GM12878 (cell line): ENCODE results near the gene SPDL1. TPM values are rescaled to one million over a fixed set of nuclear protein-coding genes. Genes with fewer than 3 reads are reported as not detected.

ENCODE experiments used
- ATAC-seq: fragments of 200-7000 bp; cut with Tn5 transposase; 3 replicates; pipeline ENCODE4 v1.9.1; 2020; ENCODE audit warnings: mild to moderate bottlenecking, moderate library complexity
- BruUV-seq: library from RNA; stranded (reverse); fragments of 400-500 nt; replicated peaks from 2 replicates; lab custom pipeline; 2021; lab: Mats Ljungman, UMichigan
- CTCF ChIA-PET: fragments of 300-600 bp; sonication (Branson Sonifier 250); formaldehyde crosslinking; extraction: SDS; loops from one replicate; lab custom pipeline; 2021; ENCODE audit warnings: inconsistent platforms; lab: Yijun Ruan, JAX
- POLR2A ChIA-PET: fragments of 350-600 bp; formaldehyde crosslinking; extraction: SDS; loops from one replicate; lab custom pipeline; 2021; ENCODE audit warnings: inconsistent platforms; lab: Charles Lee
- RAD21 ChIA-PET: fragments of 300-600 bp; sonication (Branson Sonifier 250); formaldehyde crosslinking; loops from one replicate; lab custom pipeline; 2023; ENCODE audit warnings: antibody characterized with exemption; ENCODE audit not compliant: unreplicated experiment; lab: Charles Lee
- SMC1A ChIA-PET: fragments of 300-600 bp; sonication (Branson Sonifier 250); formaldehyde crosslinking; loops from one replicate; lab custom pipeline; 2023; ENCODE audit not compliant: unreplicated experiment, uncharacterized antibody; lab: Charles Lee
- DNase-seq: peaks from one replicate; pipeline ENCODE4 v3.0.0-alpha.2; 2011; ENCODE audit warnings: low read depth, low spot score
- FAIRE-seq: peaks from 3 replicates; lab custom pipeline; 2011; peaks lifted over from hg19 to GRCh38; lab: Jason Lieb, UNC
- H2AFZ ChIP-seq: 2 replicates; pipeline ENCODE4 v1.6.0; 2011; ENCODE audit warnings: low read depth, low read length, control low read depth; ENCODE audit not compliant: control insufficient read depth
- H3K27ac ChIP-seq: 2 replicates; pipeline ENCODE4 v1.5.1; 2011; ENCODE audit warnings: control low read depth; ENCODE audit not compliant: control insufficient read depth, insufficient read depth
- H3K27me3 ChIP-seq, 2 experiments: replicated peaks in 1 of 2; 2 replicates each; pipeline versions ENCODE4 v1.6.0 to v1.6.1; 2011; ENCODE audit warnings: low read length in 1 of 2; ENCODE audit not compliant: control insufficient read depth in 2 of 2, insufficient read depth in 2 of 2
- H3K36me3 ChIP-seq, 2 experiments: 2 replicates each; pipeline ENCODE4 v1.5.1; 2011; ENCODE audit warnings: low read length in 1 of 2; ENCODE audit not compliant: control insufficient read depth in 2 of 2, insufficient read depth in 2 of 2
- H3K4me1 ChIP-seq: 2 replicates; pipeline ENCODE4 v1.6.1; 2011; ENCODE audit warnings: mild to moderate bottlenecking, low read length, moderate library complexity, mixed read lengths; ENCODE audit not compliant: control insufficient read depth, insufficient read depth
- H3K4me2 ChIP-seq: 2 replicates; pipeline ENCODE4 v1.6.0; 2011; ENCODE audit warnings: control low read depth; ENCODE audit not compliant: control insufficient read depth, insufficient read depth
- H3K4me3 ChIP-seq: fragments of 200-600 bp; sonication (generic); 2 replicates; pipeline ENCODE4 v1.5.1; 2016
- H3K79me2 ChIP-seq: 2 replicates; pipeline ENCODE4 v1.6.0; 2011; ENCODE audit warnings: low read length; ENCODE audit not compliant: control insufficient read depth, insufficient read depth
- H3K9ac ChIP-seq: 2 replicates; pipeline ENCODE4 v1.8.0; 2011; ENCODE audit warnings: low read length, control low read depth, mixed read lengths; ENCODE audit not compliant: control insufficient read depth, insufficient read depth
- H3K9me3 ChIP-seq: replicated peaks from 3 replicates; pipeline ENCODE4 v1.5.1; 2011; ENCODE audit warnings: mild to moderate bottlenecking, low read length; ENCODE audit not compliant: control insufficient read depth, insufficient read depth
- H4K20me1 ChIP-seq: 2 replicates; pipeline ENCODE4 v1.6.0; 2011; ENCODE audit not compliant: control insufficient read depth, insufficient read depth
- BCL11A ChIP-seq: IDR thresholded peaks from 2 replicates; pipeline ENCODE4 v1.6.1; 2011; ENCODE audit warnings: low read depth, low read length
- BHLHE40 ChIP-seq, 2 experiments: fragments of 450-650 bp in 1 of 2; IDR thresholded peaks; 2 replicates each; pipeline ENCODE4 v1.6.1; 2011 to 2017; ENCODE audit warnings: low read depth in 2 of 2, borderline replicate concordance in 1 of 2, improper control_type of control experiment in 1 of 2, low read length in 1 of 2, mild to moderate bottlenecking in 1 of 2
- CBX5 ChIP-seq: sonication (generic); IDR thresholded peaks from 2 replicates; pipeline ENCODE4 v1.6.1; 2016; ENCODE audit warnings: low read depth, moderate library complexity, mild to moderate bottlenecking, inconsistent platforms
- CEBPB ChIP-seq, 2 experiments: fragments of 150-350 bp in 1 of 2; IDR thresholded peaks; 2 replicates each; pipeline ENCODE4 v1.6.1; 2012 to 2014; ENCODE audit warnings: low read depth in 2 of 2, low read length in 2 of 2, borderline replicate concordance in 1 of 2, inconsistent platforms in 1 of 2
- ETV6 ChIP-seq, 2 experiments: fragments of 450-650 bp in 1 of 2; IDR thresholded peaks in 1 of 2; conservative IDR thresholded peaks in 1 of 2; 2 replicates each; pipeline ENCODE4 v1.6.1; 2014; ENCODE audit warnings: antibody characterized with exemption in 1 of 2, borderline replicate concordance in 1 of 2, low read depth in 1 of 2, mild to moderate bottlenecking in 1 of 2, moderate library complexity in 1 of 2
- EZH2 ChIP-seq: IDR thresholded peaks from 2 replicates; pipeline ENCODE4 v1.6.1; 2012; ENCODE audit warnings: low read depth, mild to moderate bottlenecking, control low read depth, inconsistent platforms, low read length, borderline replicate concordance; ENCODE audit not compliant: control insufficient read depth
- HCFC1 ChIP-seq: fragments of 150-350 bp; IDR thresholded peaks from 2 replicates; pipeline ENCODE4 v1.6.1; 2014; ENCODE audit warnings: low read length
- HDGF ChIP-seq: fragments of 450-650 bp; IDR thresholded peaks from 2 replicates; pipeline ENCODE4 v1.6.1; 2016; ENCODE audit warnings: antibody characterized with exemption
- IKZF1 ChIP-seq: fragments of 450-650 bp; conservative IDR thresholded peaks from 2 replicates; pipeline ENCODE4 v1.6.1; 2017; ENCODE audit warnings: antibody characterized with exemption, mild to moderate bottlenecking
- JUND ChIP-seq: IDR thresholded peaks from 2 replicates; pipeline ENCODE4 v1.6.1; 2012; ENCODE audit warnings: low read depth, mild to moderate bottlenecking, low read length, improper control_type of control experiment, moderate library complexity
- KLF5 ChIP-seq: fragments of 450-650 bp; IDR thresholded peaks from 2 replicates; pipeline ENCODE4 v1.6.1; 2014; ENCODE audit warnings: mild to moderate bottlenecking; ENCODE audit not compliant: partially characterized antibody
- POLR2AphosphoS2 ChIP-seq: IDR thresholded peaks from 2 replicates; pipeline ENCODE4 v1.6.1; 2011; ENCODE audit warnings: low read depth, mild to moderate bottlenecking, low read length, improper control_type of control experiment, moderate library complexity
- POU2F2 ChIP-seq: IDR thresholded peaks from 3 replicates; pipeline ENCODE4 v1.6.1; 2011; ENCODE audit warnings: low read depth, mild to moderate bottlenecking, low read length, borderline replicate concordance
- RFX5 ChIP-seq: IDR thresholded peaks from 2 replicates; pipeline ENCODE4 v1.6.1; 2011; ENCODE audit warnings: low read depth, low read length, improper control_type of control experiment
- SMARCA5 ChIP-seq: fragments of 450-650 bp; IDR thresholded peaks from 2 replicates; pipeline ENCODE4 v1.6.1; 2017; ENCODE audit warnings: mild to moderate bottlenecking
- WGBS: methylation state at CpG from one replicate; pipeline ENCODE4 v1.1.6; 2016; ENCODE audit warnings: low lambda C conversion rate; ENCODE audit not compliant: insufficient replicate concordance, insufficient coverage; ENCODE audit errors: missing lambda C conversion rate; 5-methylcytosine and 5-hydroxymethylcytosine counted together
- in situ Hi-C: fragments of 300-500 bp; cut with MboI; formaldehyde crosslinking; loops from 9 replicates; pipeline ENCODE4 v1.14.3; 2018; ENCODE audit warnings: mixed read lengths
- intact Hi-C: fragments of 100-400 bp; cut with micrococcal nuclease; formaldehyde crosslinking; loops from one replicate; pipeline ENCODE4 v1.14.2; 2022; ENCODE audit not compliant: unreplicated experiment
- polyA plus RNA-seq, 11 experiments: library from polyadenylated mRNA; depleted of rRNA in 4 of 11; unstranded in 6 of 11; stranded (reverse) in 5 of 11; fragments of >200 nt; fragmentation: Nextera tagmentation in 4 of 11; fragmentation: Illumina TruSeq in 1 of 11; extraction: Ambion mirVana in 4 of 11; extraction: Trizol in 1 of 11; gene quantifications; 1 replicate in 1 of 11; 2 replicates in 10 of 11; pipeline versions ENCODE4 v1.2.1 to v1.2.3, GENCODE V29; 2011 to 2016; ENCODE audit warnings: inconsistent platforms in 2 of 11, missing spikeins in 2 of 11, low read depth in 1 of 11
- total RNA-seq, 4 experiments: library from RNA; depleted of rRNA in 3 of 4; stranded (reverse); fragments of >200 nt in 3 of 4; fragmentation: Illumina TruSeq in 1 of 4; extraction: Trizol in 1 of 4; gene quantifications; 2 replicates each; pipeline versions ENCODE4 v1.2.1 to v1.2.3, GENCODE V29; 2013 to 2021
- TF ChIP-seq, protein P1 (sequence below): fragments of 450-650 bp; IDR thresholded peaks from 2 replicates; pipeline ENCODE4 v1.6.1; 2014; ENCODE audit warnings: mild to moderate bottlenecking
- TF ChIP-seq, protein P2 (sequence below): IDR thresholded peaks from 2 replicates; pipeline ENCODE4 v1.6.1; 2012; ENCODE audit warnings: low read depth, low read length, improper control_type of control experiment
- TF ChIP-seq, protein P3 (sequence below): fragments of 450-650 bp; IDR thresholded peaks from 2 replicates; pipeline ENCODE4 v1.6.1; 2017; ENCODE audit warnings: mild to moderate bottlenecking, moderate library complexity

SPDL1 gene
- total and polyA plus RNA-seq, 10 of the 15 experiments (the other 5 are each of a cell fraction or from before 2014, with no cell fraction given): 34.2 to 69.9 (median 46.0) TPM

DNA sequence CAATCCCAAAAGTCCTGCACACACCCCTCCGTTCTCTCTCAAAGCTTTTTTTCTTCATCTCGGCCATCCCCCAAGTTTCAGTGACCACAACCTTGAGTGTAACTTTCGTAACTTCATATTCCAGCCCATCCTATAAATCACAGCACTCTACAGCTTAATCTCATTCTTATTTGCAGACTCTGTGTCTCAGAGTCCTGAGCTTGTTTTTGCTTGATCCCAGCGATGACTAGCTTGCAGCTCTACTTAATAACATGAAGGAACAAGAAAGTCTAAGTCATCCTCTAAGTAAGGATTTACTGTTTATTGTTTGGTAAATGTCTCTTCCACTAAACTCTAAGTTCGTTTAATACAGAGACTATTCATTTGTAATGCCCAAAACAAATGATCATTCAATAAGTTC, 2.6 kb upstream of the SPDL1 start:
- peaks cover 0 to 3% of the 10 kb centered on the region in 2 experiments; a peak in 1 of 4 replicates for H3K27me3 ChIP-seq
- in situ Hi-C loops: loop anchor here (5.0 kb wide), 1 partner anchor 594 kb away; no protein-coding TSS in a partner anchor
- H3K9ac ChIP-seq: no peak overlapping the region
- no peak overlapping the region for H2AFZ ChIP-seq
- no peak for DNase-seq
- RAD21 ChIA-PET: interaction anchor here (0.6 to 5.6 kb wide), 5 partner anchors 90 to 593 kb away, joined by 3 to 53 read pairs (median 3); no protein-coding TSS in a partner anchor
- WGBS: 24% methylated on average over 5 of the region's 5 CpGs
- no peaks in the 10 kb centered on the region for H3K36me3 ChIP-seq
- H3K9me3 ChIP-seq: no peaks in the 10 kb centered on the region
- no peaks in the 10 kb centered on the region for H4K20me1 ChIP-seq
- ATAC-seq: no peak
- POLR2A ChIA-PET: no interaction called here
- intact Hi-C loops: loop anchor here (1.0 to 5.0 kb wide), 5 partner anchors 76 to 904 kb away; no protein-coding TSS in a partner anchor
- BruUV-seq: no TSS peak
- no peak overlapping the region for H3K4me3 ChIP-seq
- FAIRE-seq: no peak
- SMC1A ChIA-PET: interaction anchor here (0.6 to 5.4 kb wide), 16 partner anchors 10 to 875 kb away, joined by 3 to 39 read pairs (median 4); no protein-coding TSS in a partner anchor
- TF ChIP-seq HCFC1: no peak
- TF ChIP-seq CEBPB (IDR thresholded peaks at IDR 0.05; ENCODE audit: borderline replicate concordance in 1 of 2, low read depth in 2 of 2, low read length in 2 of 2): no peak
- TF ChIP-seq CBX5: no peak
- no peak for TF ChIP-seq POU2F2
- TF ChIP-seq, protein P1, sequence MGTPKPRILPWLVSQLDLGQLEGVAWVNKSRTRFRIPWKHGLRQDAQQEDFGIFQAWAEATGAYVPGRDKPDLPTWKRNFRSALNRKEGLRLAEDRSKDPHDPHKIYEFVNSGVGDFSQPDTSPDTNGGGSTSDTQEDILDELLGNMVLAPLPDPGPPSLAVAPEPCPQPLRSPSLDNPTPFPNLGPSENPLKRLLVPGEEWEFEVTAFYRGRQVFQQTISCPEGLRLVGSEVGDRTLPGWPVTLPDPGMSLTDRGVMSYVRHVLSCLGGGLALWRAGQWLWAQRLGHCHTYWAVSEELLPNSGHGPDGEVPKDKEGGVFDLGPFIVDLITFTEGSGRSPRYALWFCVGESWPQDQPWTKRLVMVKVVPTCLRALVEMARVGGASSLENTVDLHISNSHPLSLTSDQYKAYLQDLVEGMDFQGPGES: no peak
- TF ChIP-seq, protein P2, sequence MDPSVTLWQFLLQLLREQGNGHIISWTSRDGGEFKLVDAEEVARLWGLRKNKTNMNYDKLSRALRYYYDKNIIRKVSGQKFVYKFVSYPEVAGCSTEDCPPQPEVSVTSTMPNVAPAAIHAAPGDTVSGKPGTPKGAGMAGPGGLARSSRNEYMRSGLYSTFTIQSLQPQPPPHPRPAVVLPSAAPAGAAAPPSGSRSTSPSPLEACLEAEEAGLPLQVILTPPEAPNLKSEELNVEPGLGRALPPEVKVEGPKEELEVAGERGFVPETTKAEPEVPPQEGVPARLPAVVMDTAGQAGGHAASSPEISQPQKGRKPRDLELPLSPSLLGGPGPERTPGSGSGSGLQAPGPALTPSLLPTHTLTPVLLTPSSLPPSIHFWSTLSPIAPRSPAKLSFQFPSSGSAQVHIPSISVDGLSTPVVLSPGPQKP: no peak
- no peak for TF ChIP-seq POLR2AphosphoS2
- TF ChIP-seq JUND: no peak
- no peak for TF ChIP-seq BHLHE40 (IDR thresholded peaks at IDR 0.05; ENCODE audit: borderline replicate concordance in 1 of 2, low read depth in 2 of 2, low read length in 1 of 2)
- no peak for TF ChIP-seq EZH2
- no peak for TF ChIP-seq SMARCA5
- TF ChIP-seq HDGF: no peak
- no peak for TF ChIP-seq ETV6 (conservative IDR thresholded peaks at IDR 0.05 in 1 of 2, IDR thresholded peaks at IDR 0.05 in 1 of 2; ENCODE audit: borderline replicate concordance in 1 of 2, low read depth in 1 of 2)
- TF ChIP-seq BCL11A: no peak
- TF ChIP-seq RFX5: no peak
- no peak for TF ChIP-seq KLF5
- no peak for TF ChIP-seq IKZF1
- TF ChIP-seq, protein P3, sequence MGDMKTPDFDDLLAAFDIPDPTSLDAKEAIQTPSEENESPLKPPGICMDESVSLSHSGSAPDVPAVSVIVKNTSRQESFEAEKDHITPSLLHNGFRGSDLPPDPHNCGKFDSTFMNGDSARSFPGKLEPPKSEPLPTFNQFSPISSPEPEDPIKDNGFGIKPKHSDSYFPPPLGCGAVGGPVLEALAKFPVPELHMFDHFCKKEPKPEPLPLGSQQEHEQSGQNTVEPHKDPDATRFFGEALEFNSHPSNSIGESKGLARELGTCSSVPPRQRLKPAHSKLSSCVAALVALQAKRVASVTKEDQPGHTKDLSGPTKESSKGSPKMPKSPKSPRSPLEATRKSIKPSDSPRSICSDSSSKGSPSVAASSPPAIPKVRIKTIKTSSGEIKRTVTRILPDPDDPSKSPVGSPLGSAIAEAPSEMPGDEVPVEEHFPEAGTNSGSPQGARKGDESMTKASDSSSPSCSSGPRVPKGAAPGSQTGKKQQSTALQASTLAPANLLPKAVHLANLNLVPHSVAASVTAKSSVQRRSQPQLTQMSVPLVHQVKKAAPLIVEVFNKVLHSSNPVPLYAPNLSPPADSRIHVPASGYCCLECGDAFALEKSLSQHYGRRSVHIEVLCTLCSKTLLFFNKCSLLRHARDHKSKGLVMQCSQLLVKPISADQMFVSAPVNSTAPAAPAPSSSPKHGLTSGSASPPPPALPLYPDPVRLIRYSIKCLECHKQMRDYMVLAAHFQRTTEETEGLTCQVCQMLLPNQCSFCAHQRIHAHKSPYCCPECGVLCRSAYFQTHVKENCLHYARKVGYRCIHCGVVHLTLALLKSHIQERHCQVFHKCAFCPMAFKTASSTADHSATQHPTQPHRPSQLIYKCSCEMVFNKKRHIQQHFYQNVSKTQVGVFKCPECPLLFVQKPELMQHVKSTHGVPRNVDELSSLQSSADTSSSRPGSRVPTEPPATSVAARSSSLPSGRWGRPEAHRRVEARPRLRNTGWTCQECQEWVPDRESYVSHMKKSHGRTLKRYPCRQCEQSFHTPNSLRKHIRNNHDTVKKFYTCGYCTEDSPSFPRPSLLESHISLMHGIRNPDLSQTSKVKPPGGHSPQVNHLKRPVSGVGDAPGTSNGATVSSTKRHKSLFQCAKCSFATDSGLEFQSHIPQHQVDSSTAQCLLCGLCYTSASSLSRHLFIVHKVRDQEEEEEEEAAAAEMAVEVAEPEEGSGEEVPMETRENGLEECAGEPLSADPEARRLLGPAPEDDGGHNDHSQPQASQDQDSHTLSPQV: no peak
- TF ChIP-seq, all 136 proteins: peak for 0
- no peak overlapping the region for H3K4me2 ChIP-seq
- peaks cover 25% of the 10 kb centered on the region for H3K79me2 ChIP-seq
- no peak overlapping the region for H3K27ac ChIP-seq
- CTCF ChIA-PET: interaction anchor here (0.5 to 3.7 kb wide), 22 partner anchors 9 to 1312 kb away, joined by 3 to 30 read pairs (median 3); partner anchors contain the start of gene SLIT3
- H3K4me1 ChIP-seq: no peaks in the 10 kb centered on the region; the same call in 1 of the 2 replicates
